KMS-11 (cell line): ENCODE measurements around the gene TEX44.
"Not testable (repeated sequence)": the region's sequence is repeated elsewhere in the genome, so short reads cannot be mapped to it uniquely, and the experiment has no call there.

ENCODE experiments used
- H2AFZ ChIP-seq: fragments of 200-600 bp; sonication (generic); 2 replicates; pipeline ENCODE4 v1.6.1; 2016; ENCODE audit warnings: antibody characterized with exemption, mixed run types, low read depth
- H3K27ac ChIP-seq: fragments of 200-600 bp; sonication (generic); 2 replicates; pipeline ENCODE4 v1.6.1; 2016; ENCODE audit warnings: mild to moderate bottlenecking, mixed run types
- H3K27me3 ChIP-seq: fragments of 200-600 bp; sonication (generic); 2 replicates; pipeline ENCODE4 v1.6.1; 2017; ENCODE audit warnings: mild to moderate bottlenecking, low read depth, mixed run types, moderate library complexity; ENCODE audit not compliant: insufficient read depth
- H3K36me3 ChIP-seq: fragments of 200-600 bp; sonication (generic); 2 replicates; pipeline ENCODE4 v1.6.1; 2017; ENCODE audit warnings: mild to moderate bottlenecking, mixed run types; ENCODE audit not compliant: insufficient read depth
- H3K4me1 ChIP-seq: fragments of 200-600 bp; sonication (generic); 2 replicates; pipeline ENCODE4 v1.6.1; 2016; ENCODE audit warnings: mild to moderate bottlenecking, low read depth, mixed run types; ENCODE audit not compliant: poor library complexity, severe bottlenecking
- H3K4me2 ChIP-seq: fragments of 200-600 bp; sonication (generic); 2 replicates; pipeline ENCODE4 v1.7.0; 2016; ENCODE audit warnings: mild to moderate bottlenecking, mixed run types
- H3K4me3 ChIP-seq: fragments of 200-600 bp; sonication (generic); IDR thresholded peaks from 2 replicates; pipeline ENCODE4 v1.6.1; 2017; ENCODE audit warnings: low read depth, low read length, mixed read lengths; ENCODE audit not compliant: insufficient read depth
- H3K79me2 ChIP-seq: fragments of 200-600 bp; sonication (generic); 2 replicates; pipeline ENCODE4 v1.6.1; 2016; ENCODE audit warnings: low read depth, mixed run types; ENCODE audit not compliant: insufficient read depth
- H3K9ac ChIP-seq: fragments of 200-600 bp; sonication (generic); 2 replicates; pipeline ENCODE4 v1.6.1; 2016; ENCODE audit warnings: mild to moderate bottlenecking, mixed run types
- H4K20me1 ChIP-seq: fragments of 200-600 bp; sonication (generic); 2 replicates; pipeline ENCODE4 v1.6.1; 2016; ENCODE audit warnings: mild to moderate bottlenecking, mixed run types; ENCODE audit not compliant: insufficient read depth
- TF ChIP-seq, protein P1 (sequence below): fragments of 200-600 bp; sonication (generic); conservative IDR thresholded peaks from 2 replicates; pipeline ENCODE4 v1.6.1; 2017; ENCODE audit warnings: low read depth, mild to moderate bottlenecking, antibody characterized with exemption, low read length, moderate library complexity, mixed read lengths

TEX44 gene

DNA sequence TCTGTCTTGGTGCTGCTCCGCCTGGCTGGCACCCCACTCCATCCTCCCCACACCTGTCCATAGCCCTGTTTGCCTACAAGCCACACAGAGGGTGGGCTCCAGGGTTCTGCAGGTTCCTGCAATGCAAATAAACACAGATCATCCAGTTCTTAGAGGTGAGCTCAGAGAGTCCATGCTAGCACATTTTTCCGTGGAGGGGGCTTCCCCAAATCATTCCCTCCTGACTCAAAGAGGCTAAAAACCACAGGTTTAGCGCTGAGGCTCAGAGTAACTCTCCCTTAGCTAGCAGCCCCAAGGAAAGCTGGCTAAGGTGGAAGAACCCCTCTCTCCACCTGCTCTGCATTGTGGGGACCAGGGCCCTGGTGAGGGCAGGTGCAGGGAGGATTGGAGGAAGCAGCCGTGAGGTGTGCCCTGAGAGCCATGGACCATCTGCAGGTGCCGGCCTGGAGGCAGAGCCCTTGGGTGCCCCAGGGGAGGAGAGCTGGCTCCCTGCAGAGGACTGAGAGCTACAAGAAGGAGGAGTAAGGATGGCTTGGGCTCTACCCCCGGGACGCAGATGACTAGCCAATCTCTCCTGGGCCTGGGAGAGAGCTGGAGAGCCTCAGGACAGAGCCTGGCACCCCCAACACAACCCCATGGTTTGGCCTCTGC is 23.8 kb upstream of the TEX44 start:
- Histone ChIP-seq H3K4me1 (no peaks in the 10 kb centered on the region), H3K27ac (no peak overlapping the region), H3K27me3 (no peaks in the 10 kb centered on the region), H3K9ac (no peak overlapping the region), H3K4me3 (no peak overlapping the region), H4K20me1 (no peaks in the 10 kb centered on the region), H2AFZ (no peak overlapping the region), H3K36me3 (no peaks in the 10 kb centered on the region), H3K4me2 (no peak overlapping the region), H3K79me2 (no peaks in the 10 kb centered on the region)
- TF ChIP-seq, protein P1, sequence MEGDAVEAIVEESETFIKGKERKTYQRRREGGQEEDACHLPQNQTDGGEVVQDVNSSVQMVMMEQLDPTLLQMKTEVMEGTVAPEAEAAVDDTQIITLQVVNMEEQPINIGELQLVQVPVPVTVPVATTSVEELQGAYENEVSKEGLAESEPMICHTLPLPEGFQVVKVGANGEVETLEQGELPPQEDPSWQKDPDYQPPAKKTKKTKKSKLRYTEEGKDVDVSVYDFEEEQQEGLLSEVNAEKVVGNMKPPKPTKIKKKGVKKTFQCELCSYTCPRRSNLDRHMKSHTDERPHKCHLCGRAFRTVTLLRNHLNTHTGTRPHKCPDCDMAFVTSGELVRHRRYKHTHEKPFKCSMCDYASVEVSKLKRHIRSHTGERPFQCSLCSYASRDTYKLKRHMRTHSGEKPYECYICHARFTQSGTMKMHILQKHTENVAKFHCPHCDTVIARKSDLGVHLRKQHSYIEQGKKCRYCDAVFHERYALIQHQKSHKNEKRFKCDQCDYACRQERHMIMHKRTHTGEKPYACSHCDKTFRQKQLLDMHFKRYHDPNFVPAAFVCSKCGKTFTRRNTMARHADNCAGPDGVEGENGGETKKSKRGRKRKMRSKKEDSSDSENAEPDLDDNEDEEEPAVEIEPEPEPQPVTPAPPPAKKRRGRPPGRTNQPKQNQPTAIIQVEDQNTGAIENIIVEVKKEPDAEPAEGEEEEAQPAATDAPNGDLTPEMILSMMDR = no peak

DNA sequence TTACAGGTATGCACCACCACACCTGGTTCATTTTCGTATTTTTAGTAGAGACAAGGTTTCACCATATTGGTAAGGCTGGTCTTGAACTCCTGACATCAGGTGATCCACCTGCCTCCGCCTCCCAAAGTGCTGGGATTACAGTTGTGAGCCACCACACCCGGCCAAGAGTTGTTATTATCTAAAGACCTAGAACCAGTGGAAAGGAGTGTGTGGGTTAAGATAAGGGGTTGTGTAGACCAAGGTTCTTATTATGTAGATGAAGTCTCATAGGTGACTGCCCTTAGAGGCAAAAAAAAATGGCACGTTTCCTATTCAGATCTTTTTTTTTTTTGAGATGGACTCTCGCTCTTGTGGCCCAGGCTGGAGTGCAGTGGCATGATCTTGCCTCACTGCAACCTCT is 21.7 kb upstream of the TEX44 start:
- H3K9ac ChIP-seq, H3K27me3 ChIP-seq, H3K36me3 ChIP-seq, H2AFZ ChIP-seq, H3K27ac ChIP-seq, H3K79me2 ChIP-seq, H3K4me2 ChIP-seq, H3K4me3 ChIP-seq, H3K4me1 ChIP-seq, H4K20me1 ChIP-seq: not testable (repeated sequence)

DNA sequence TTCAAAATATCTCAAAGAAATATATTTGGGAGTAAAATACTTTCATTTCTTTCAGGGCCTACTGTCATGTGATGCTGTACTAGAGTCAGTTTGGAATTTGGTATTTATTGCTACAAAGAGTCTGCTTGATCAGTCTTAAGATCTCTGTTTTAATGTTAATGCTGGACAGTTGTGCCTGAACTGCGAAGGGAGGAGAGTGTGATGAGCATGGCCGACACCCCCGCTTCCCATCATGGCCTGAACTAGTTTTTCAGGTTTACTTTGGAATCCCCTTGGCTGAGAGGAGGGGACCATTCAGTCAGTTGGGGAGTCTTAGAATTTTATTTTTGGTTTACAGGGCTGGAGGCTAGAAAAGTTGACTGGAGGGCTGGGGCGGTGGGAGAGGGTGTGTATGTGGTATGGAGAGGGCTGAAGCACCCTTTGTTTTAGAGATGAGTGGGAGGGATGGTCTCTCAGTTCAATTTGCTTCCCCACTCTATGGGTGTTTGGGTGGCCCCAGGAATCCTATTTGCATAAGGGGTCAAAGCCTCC is 20.9 kb upstream of the TEX44 start:
- TF ChIP-seq, protein P1 = no peak
- Histone ChIP-seq H3K4me1 (no peaks in the 10 kb centered on the region), H3K4me3 (no peak overlapping the region), H3K27ac (no peak overlapping the region), H3K9ac (no peak overlapping the region), H4K20me1 (no peaks in the 10 kb centered on the region), H3K4me2 (no peak overlapping the region), H3K36me3 (no peaks in the 10 kb centered on the region), H3K27me3 (no peaks in the 10 kb centered on the region), H3K79me2 (no peaks in the 10 kb centered on the region), H2AFZ (no peak overlapping the region)

DNA sequence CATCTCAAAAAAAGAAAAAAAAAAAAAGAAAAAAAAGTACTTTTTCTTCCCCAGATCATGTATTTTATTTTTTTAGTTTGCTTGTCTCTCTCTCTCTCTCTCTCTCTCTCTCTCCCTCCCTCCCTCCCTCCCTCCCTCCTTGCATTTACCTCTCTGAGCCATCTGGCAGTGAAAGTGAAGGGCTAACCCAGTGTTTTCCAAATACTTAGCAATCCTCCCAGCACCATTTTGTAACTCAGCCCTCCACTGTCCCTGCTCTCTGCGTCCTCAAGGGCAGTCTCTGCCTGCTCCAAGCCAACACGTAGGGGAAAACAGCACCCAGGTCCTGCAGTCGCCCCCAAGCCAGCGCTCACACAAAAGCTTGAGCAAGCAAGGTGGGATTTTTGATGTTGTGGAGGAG is 19.6 kb upstream of the TEX44 start:
- Histone ChIP-seq H4K20me1 (no peaks in the 10 kb centered on the region), H3K4me1 (no peaks in the 10 kb centered on the region), H3K4me2 (no peak overlapping the region), H3K4me3 (no peak overlapping the region), H3K79me2 (no peaks in the 10 kb centered on the region), H3K36me3 (no peaks in the 10 kb centered on the region), H2AFZ (no peak overlapping the region), H3K9ac (no peak overlapping the region), H3K27ac (no peak overlapping the region), H3K27me3 (no peaks in the 10 kb centered on the region)
- TF ChIP-seq, protein P1 = no peak

DNA sequence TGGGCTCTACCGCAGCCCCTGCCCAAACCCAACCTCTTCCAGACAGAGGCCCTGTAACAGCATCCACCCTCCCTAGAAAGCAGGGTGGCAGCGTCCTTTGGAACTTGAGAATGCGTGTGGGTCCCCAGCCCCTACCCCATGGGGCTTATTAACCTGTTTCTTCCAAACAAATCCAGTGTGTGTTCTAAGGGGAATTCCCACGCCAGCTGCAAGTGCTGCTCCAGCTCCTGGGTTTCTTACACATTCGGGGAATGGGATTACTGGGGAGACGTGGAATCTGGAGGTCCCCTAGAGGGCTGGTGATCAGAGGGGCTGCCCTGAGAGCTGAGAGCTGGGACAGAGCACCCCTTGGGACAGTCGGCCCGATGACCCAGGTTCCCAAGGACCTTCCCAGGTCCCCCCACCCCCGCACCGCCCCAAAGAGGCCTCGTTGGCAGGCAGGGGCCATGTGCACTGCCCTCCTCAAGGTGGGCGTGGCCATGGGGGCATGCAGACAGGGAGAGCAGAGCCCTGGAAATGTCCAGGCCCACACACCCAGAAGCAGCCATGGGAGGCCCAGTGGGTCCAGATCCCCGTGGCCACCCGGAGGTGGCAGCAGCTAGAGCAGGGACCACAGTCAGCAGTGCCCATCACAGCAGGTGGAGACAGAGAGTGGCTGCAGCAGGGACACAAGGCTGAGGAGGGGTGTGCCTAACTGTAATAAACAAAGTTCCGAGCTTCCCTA is 18.8 kb upstream of the TEX44 start:
- Histone ChIP-seq H2AFZ (no peak overlapping the region), H4K20me1 (no peaks in the 10 kb centered on the region), H3K4me1 (no peaks in the 10 kb centered on the region), H3K79me2 (no peaks in the 10 kb centered on the region), H3K4me3 (no peak overlapping the region), H3K27me3 (no peaks in the 10 kb centered on the region), H3K4me2 (no peak overlapping the region), H3K27ac (no peak overlapping the region), H3K36me3 (no peaks in the 10 kb centered on the region), H3K9ac (no peak overlapping the region)
- TF ChIP-seq, protein P1 = no peak
